ENCODE results near the gene PBX4. TPM values are rescaled to one million over a fixed set of nuclear protein-coding genes. Genes with fewer than 3 reads are reported as not detected.

PBX4 gene
- total RNA-seq, 4 donors from 2014 or later, result 1.6 to 4.0 (median 2.4) TPM

DNA sequence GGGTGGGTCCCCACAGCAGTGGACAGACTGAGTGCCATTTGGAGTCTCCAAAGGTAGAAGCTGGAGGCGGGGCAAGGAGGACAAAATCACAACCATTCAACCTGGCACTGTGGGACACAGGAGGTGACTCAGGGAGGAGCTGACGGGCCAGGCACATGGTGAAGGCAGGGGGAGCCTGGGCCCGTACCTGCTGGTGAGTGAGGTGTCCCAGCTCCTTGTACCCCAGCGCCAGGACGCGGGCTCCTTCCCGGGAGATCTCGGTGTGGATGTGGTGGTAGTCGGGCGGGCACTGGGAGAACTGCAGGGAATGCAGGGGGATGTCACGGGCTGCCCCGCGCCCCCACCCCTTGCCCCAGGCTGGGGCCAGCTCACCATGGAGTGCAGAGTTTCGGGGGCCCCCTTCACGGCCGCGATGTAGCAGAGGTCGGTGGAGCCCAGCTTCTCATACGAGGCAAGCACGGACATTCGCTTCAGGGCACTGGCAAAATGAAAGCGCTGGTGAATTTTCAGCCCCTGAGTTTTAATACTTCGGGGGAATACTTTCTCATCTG, 35.2 kb upstream of the PBX4 start:
- TF ChIP-seq, protein P1, sequence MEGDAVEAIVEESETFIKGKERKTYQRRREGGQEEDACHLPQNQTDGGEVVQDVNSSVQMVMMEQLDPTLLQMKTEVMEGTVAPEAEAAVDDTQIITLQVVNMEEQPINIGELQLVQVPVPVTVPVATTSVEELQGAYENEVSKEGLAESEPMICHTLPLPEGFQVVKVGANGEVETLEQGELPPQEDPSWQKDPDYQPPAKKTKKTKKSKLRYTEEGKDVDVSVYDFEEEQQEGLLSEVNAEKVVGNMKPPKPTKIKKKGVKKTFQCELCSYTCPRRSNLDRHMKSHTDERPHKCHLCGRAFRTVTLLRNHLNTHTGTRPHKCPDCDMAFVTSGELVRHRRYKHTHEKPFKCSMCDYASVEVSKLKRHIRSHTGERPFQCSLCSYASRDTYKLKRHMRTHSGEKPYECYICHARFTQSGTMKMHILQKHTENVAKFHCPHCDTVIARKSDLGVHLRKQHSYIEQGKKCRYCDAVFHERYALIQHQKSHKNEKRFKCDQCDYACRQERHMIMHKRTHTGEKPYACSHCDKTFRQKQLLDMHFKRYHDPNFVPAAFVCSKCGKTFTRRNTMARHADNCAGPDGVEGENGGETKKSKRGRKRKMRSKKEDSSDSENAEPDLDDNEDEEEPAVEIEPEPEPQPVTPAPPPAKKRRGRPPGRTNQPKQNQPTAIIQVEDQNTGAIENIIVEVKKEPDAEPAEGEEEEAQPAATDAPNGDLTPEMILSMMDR (IDR thresholded peaks at IDR 0.05; ENCODE audit: low read depth), result no peak

GRCh38 chr19:19652482-19653295, 34.2 kb upstream of the PBX4 start:
- TF ChIP-seq, protein P1 (IDR thresholded peaks at IDR 0.05; ENCODE audit: low read depth), result no peak

- TF ChIP-seq, protein P1 (IDR thresholded peaks at IDR 0.05; ENCODE audit: low read depth), result no peak
Measured at GRCh38 chr19:19651076-19651475, 32.6 kb upstream of the PBX4 start.

- TF ChIP-seq, protein P1 (IDR thresholded peaks at IDR 0.05; ENCODE audit: low read depth), result no peak
Measured at GRCh38 chr19:19650331-19650730, 31.8 kb upstream of the PBX4 start.

- TF ChIP-seq, protein P1 (IDR thresholded peaks at IDR 0.05; ENCODE audit: low read depth), result no peak
Measured at GRCh38 chr19:19649580-19649995, 31.1 kb upstream of the PBX4 start.

GRCh38 chr19:19649155-19649554, 30.7 kb upstream of the PBX4 start:
- TF ChIP-seq, protein P1 (IDR thresholded peaks at IDR 0.05; ENCODE audit: low read depth), result no peak

DNA sequence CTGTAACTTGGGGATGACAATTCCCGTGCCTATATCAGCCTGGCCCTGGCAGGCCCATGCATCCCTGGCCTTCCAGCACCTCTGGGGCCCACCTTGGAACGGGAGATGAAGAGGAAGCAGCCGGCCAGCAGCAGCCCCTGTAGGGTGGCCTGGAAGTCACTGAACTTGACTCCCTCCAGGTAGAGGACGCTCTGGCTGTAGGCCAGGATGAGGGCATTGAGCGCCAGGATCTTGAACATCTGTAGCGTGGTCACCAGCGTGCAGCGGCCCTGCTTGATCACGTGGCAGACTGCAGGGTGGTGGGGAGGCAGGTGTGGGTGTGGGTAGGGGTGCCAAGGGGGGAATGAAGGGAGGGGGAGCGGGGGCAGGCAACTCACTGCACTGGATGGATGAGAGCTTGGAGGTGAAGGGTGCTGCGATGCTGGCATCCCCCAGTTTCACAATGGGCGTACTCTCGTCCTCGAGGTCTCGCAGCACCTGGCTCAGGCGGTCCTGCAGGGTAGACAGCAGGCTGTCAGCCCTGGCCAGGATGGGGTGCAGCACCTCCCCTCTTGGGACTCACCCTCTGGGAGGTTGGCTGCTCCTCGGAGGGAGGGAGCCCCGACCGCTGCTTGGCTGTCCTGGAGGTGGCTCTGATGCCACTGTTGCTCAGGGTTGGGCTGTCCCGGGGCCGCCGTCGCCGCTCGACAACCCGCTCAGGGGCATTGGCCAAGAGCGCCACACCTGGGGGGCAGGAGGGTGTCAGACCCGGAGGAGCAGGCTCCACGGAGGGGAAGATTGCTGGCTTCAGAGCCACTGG, 28.7 kb upstream of the PBX4 start:
- TF ChIP-seq, protein P1 (IDR thresholded peaks at IDR 0.05; ENCODE audit: low read depth), result no peak

All from subcutaneous adipose tissue (tissue), 4 donors.